Measurements from ENCODE around the gene MCF2L. TPM values are rescaled to one million over a fixed set of nuclear protein-coding genes. Genes with fewer than 3 reads are reported as not detected.

Gene MCF2L
- total RNA-seq, 2 donors from 2014 or later = 47.6 to 64.7 TPM

DNA sequence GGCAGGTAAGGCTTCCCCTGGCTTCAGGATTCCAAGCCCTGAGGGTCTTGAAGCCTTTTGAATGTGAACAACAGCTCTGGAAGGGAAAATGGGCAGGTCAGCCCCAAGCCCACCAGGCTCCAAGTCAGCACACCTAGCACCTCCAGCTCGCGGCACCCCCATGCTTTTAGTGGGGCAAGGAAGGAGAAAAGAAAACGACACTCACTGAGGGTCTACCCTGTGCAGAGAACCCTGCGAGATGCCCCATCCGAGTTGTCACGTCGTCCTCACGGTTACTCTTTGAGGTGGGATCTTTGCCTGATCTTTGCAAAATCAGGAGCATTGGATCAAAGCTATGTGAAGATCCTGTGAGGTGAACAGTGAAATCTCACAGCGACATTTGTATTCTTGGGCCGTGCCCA is 147.9 kb downstream of the MCF2L start:
- no peak for DNase-seq (ENCODE audit: low spot score)
- H3K27ac ChIP-seq = no peak overlapping the region
- TF ChIP-seq POLR2A (IDR thresholded peaks at IDR 0.05) (no peak), POLR2AphosphoS5 (IDR thresholded peaks at IDR 0.05) (no peak)
- TF ChIP-seq, protein P1, sequence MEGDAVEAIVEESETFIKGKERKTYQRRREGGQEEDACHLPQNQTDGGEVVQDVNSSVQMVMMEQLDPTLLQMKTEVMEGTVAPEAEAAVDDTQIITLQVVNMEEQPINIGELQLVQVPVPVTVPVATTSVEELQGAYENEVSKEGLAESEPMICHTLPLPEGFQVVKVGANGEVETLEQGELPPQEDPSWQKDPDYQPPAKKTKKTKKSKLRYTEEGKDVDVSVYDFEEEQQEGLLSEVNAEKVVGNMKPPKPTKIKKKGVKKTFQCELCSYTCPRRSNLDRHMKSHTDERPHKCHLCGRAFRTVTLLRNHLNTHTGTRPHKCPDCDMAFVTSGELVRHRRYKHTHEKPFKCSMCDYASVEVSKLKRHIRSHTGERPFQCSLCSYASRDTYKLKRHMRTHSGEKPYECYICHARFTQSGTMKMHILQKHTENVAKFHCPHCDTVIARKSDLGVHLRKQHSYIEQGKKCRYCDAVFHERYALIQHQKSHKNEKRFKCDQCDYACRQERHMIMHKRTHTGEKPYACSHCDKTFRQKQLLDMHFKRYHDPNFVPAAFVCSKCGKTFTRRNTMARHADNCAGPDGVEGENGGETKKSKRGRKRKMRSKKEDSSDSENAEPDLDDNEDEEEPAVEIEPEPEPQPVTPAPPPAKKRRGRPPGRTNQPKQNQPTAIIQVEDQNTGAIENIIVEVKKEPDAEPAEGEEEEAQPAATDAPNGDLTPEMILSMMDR (IDR thresholded peaks at IDR 0.05) = no peak
- no peaks in the 10 kb centered on the region for H3K27me3 ChIP-seq (replicated peaks; ENCODE audit: insufficient read depth)
- WGBS = 85% methylated on average over 10 of the region's 10 CpGs
- no peaks in the 10 kb centered on the region for H3K36me3 ChIP-seq
- intact Hi-C loops (cut with DNase I) = no loop called here
- H3K4me1 ChIP-seq (replicated peaks) = no peaks in the 10 kb centered on the region
- H3K9me3 ChIP-seq = no peaks in the 10 kb centered on the region
- no peak overlapping the region for H3K4me3 ChIP-seq

DNA sequence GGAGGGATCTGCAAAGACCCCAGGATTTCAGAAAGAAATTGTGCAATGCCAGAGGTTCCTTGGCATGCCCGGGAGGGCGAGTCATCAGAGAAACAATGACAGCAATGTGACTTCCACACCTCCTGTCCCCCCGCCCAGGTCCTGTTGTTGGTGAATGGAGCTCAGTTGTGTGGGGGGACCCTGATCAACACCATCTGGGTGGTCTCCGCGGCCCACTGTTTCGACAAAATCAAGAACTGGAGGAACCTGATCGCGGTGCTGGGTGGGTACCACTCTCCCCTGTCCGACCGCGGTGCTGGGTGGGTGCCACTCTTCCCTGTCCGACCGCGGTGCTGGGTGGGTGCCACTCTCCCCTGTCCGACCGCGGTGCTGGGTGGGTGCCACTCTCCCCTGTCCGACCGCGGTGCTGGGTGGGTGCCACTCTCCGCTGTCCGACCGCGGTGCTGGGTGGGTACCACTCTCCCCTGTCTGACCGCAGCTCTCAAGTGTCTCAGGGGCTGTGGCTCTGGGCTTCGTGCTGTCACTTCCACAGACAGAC is 148.4 kb downstream of the MCF2L start:
- no peaks in the 10 kb centered on the region for H3K9me3 ChIP-seq
- no peaks in the 10 kb centered on the region for H3K27me3 ChIP-seq (replicated peaks; ENCODE audit: insufficient read depth)
- intact Hi-C loops (cut with DNase I) = no loop called here
- 89% methylated on average over 26 of the region's 26 CpGs for WGBS
- no peaks in the 10 kb centered on the region for H3K36me3 ChIP-seq
- no peaks in the 10 kb centered on the region for H3K4me1 ChIP-seq (replicated peaks)
- no peak for TF ChIP-seq POLR2A (IDR thresholded peaks at IDR 0.05)
- TF ChIP-seq, protein P1 (IDR thresholded peaks at IDR 0.05) = no peak
- TF ChIP-seq POLR2AphosphoS5 (IDR thresholded peaks at IDR 0.05) = no peak
- H3K4me3 ChIP-seq = no peak overlapping the region
- H3K27ac ChIP-seq = no peak overlapping the region
- no peak for DNase-seq (ENCODE audit: low spot score)

DNA sequence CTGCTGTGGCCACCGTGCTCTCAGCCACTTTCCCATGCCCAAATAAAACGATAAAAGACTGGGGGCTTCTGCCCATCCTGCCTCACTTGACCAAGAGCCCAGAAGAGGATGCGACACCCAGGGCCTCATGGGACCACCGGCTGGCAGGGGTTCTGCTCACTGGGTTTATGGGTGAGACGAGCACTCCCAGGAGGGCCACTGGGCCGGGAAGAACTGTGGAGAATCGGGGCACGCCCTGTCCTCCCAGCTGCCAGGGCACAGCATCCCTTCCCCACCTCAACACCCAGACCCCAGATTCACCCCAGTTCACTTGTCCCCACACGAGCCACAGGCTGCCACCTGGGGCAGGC is 148.9 kb downstream of the MCF2L start:
- H3K27ac ChIP-seq = no peak overlapping the region
- H3K27me3 ChIP-seq (replicated peaks; ENCODE audit: insufficient read depth) = no peaks in the 10 kb centered on the region
- TF ChIP-seq, protein P1 (IDR thresholded peaks at IDR 0.05) = no peak
- TF ChIP-seq POLR2A (IDR thresholded peaks at IDR 0.05) = no peak
- TF ChIP-seq POLR2AphosphoS5 (IDR thresholded peaks at IDR 0.05) = no peak
- no peak overlapping the region for H3K4me3 ChIP-seq
- WGBS = 90% methylated on average over 8 of the region's 9 CpGs
- no peak for DNase-seq (ENCODE audit: low spot score)
- H3K4me1 ChIP-seq (replicated peaks) = no peaks in the 10 kb centered on the region
- no peaks in the 10 kb centered on the region for H3K9me3 ChIP-seq
- intact Hi-C loops (cut with DNase I) = no loop called here
- H3K36me3 ChIP-seq = no peaks in the 10 kb centered on the region

DNA sequence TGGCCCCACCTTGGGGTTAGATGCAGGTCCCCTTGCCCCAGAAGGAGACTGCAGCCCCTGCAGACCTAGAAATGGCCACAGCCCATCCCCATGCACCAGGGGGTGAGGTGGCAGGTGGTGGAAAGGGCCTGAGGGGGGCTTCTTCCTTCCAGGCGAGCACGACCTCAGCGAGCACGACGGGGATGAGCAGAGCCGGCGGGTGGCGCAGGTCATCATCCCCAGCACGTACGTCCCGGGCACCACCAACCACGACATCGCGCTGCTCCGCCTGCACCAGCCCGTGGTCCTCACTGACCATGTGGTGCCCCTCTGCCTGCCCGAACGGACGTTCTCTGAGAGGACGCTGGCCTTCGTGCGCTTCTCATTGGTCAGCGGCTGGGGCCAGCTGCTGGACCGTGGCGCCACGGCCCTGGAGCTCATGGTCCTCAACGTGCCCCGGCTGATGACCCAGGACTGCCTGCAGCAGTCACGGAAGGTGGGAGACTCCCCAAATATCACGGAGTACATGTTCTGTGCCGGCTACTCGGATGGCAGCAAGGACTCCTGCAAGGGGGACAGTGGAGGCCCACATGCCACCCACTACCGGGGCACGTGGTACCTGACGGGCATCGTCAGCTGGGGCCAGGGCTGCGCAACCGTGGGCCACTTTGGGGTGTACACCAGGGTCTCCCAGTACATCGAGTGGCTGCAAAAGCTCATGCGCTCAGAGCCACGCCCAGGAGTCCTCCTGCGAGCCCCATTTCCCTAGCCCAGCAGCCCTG is 149.4 kb downstream of the MCF2L start:
- Histone ChIP-seq H3K4me3 (no peak overlapping the region), H3K36me3 (no peaks in the 10 kb centered on the region), H3K9me3 (no peaks in the 10 kb centered on the region), H3K4me1 (replicated peaks) (no peaks in the 10 kb centered on the region), H3K27ac (no peak overlapping the region), H3K27me3 (replicated peaks; ENCODE audit: insufficient read depth) (no peaks in the 10 kb centered on the region)
- no peak for TF ChIP-seq POLR2A (IDR thresholded peaks at IDR 0.05)
- intact Hi-C loops (cut with DNase I) = no loop called here
- 91% methylated on average over 28 of the region's 42 CpGs for WGBS
- no peak for DNase-seq (ENCODE audit: low spot score)

DNA sequence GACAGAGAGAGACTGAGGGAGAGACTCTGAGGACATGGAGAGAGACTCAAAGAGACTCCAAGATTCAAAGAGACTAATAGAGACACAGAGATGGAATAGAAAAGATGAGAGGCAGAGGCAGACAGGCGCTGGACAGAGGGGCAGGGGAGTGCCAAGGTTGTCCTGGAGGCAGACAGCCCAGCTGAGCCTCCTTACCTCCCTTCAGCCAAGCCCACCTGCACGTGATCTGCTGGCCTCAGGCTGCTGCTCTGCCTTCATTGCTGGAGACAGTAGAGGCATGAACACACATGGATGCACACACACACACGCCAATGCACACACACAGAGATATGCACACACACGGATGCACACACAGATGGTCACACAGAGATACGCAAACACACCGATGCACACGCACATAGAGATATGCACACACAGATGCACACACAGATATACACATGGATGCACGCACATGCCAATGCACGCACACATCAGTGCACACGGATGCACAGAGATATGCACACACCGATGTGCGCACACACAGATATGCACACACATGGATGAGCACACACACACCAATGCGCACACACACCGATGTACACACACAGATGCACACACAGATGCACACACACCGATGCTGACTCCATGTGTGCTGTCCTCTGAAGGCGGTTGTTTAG is 150.3 kb downstream of the MCF2L start:
- no peaks in the 10 kb centered on the region for H3K36me3 ChIP-seq
- WGBS = 86% methylated on average over 16 of the region's 16 CpGs
- no peaks in the 10 kb centered on the region for H3K27me3 ChIP-seq (replicated peaks; ENCODE audit: insufficient read depth)
- H3K4me3 ChIP-seq = no peak overlapping the region
- no peak for TF ChIP-seq POLR2A (IDR thresholded peaks at IDR 0.05)
- TF ChIP-seq POLR2AphosphoS5 (IDR thresholded peaks at IDR 0.05) = no peak
- TF ChIP-seq, protein P1 (IDR thresholded peaks at IDR 0.05) = no peak
- intact Hi-C loops (cut with DNase I) = no loop called here
- H3K4me1 ChIP-seq (replicated peaks) = no peaks in the 10 kb centered on the region
- no peaks in the 10 kb centered on the region for H3K9me3 ChIP-seq
- no peak for DNase-seq (ENCODE audit: low spot score)
- H3K27ac ChIP-seq = no peak overlapping the region
